GM12872 (cell line): ENCODE measurements around the gene TNFRSF19.

Experiments
- CTCF ChIP-seq: IDR thresholded peaks from 3 replicates; pipeline ENCODE4 v1.5.1; 2011; ENCODE audit warnings: low read depth, mild to moderate bottlenecking, low read length, moderate library complexity; ENCODE audit not compliant: insufficient read depth

The TNFRSF19 gene

DNA sequence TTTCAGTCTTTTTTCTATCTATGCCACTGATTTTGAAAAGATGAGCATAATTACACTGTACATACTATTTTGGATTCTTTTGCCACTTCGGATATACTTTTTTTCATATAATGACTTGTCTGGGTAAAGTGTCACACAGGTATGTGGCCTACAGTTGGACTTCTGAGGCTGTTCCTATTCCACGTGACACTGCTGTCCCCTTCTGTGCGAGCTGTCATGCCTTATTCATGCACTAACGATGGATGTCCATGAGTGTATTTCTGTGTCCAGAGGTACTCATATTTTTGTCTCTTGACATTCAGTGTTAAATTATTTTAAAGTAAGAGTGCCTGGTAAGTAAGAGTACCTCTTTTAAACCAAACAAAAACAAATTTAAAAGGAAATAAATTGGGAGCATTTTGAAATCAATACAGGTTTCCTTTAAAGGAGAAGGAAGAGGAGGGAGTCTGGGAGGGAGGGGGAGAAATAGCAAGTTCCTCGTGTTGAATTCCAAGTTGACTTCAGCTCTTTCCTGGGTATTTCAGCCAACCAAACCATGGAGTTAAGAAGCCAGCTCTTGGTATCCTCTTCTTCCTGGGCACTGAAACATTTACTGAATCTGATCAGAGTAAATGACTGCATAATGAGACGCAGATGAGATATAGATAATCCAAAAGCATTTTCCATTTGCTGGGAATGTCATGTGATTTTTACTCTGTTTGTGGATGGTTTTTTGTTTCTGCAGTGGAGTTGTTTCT lies 61.3 kb downstream of the TNFRSF19 start:
- no peak for TF ChIP-seq CTCF

DNA sequence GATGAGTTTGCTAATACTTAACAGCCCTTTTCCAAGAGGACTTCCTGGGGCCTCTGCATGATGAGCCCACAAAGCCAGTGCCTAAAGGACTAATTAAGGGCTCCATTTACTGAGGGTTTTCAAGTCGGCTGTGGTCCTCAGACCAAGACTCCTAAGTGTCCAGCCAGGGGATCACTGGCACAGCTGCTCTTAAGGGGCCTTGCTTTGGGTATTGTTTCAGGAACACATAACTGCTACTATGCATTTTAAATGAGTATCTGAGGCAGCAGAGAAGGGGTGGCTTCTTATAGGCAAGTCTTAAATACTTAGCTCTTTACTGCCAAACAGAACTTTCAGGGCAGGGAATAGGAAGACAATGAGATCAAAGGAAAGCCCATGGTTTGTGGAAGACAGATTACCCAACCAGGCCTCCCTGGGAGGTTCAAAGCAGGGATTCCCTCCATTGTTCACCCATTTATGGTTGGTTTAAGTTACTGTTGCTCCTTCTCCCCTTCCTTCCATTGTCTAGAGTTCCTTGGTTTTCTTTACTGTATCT lies 61.9 kb downstream of the TNFRSF19 start:
- no peak for TF ChIP-seq CTCF

- TF ChIP-seq CTCF = no peak
These were observed 62.5 kb downstream of the TNFRSF19 start for GRCh38 chr13:23632741-23633140.

GRCh38 chr13:23634897-23635296 lies 64.7 kb downstream of the TNFRSF19 start:
- no peak for TF ChIP-seq CTCF

DNA sequence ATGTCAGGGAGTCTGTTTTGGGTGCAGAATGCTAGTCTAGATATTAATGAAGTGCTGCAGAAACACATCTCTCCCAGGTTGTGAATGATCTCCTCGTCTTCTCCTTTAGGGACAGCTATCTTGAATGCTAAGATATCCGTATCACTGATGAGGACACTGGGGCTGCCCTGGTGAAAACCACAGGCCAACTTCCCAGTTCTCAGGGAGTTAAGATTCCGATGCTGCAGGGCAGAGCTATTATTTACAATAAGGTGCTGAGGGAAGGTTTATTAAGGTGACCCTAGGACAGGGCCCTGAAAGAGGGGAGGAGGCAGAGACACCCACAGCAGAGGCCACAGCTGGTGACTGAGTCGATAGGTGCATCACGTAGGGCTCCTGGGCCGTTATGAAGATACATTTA lies 66.1 kb downstream of the TNFRSF19 start:
- no peak for TF ChIP-seq CTCF

- no peak for TF ChIP-seq CTCF
These were observed 67.6 kb downstream of the TNFRSF19 start for GRCh38 chr13:23637829-23638228.

DNA sequence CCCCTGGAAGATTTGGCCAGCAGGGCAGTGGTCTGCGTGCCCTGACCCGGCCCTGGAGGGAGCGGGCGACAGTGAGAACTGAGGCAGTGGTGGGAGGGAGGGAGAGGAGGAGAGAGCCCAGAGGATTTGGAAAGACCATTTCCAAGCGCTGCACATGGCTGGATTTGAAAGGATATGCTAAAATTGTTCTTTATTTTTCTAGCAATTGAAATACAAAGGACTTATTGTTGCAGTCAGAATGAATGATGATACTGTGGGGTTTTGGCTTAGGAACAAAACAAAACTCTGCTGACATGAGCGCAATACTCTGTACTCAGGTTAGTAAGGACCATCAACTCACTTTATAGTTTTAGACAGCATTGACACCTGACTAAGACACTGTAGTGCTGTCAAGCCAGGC lies 69.5 kb downstream of the TNFRSF19 start:
- TF ChIP-seq CTCF = no peak
